Stimulated activated CD4-positive, alpha-beta T cell treated with anti-CD3 and anti-CD28 coated beads, Interleukin-1b, Interleukin-23, amount 100 ng/mL, for 24 hours (primary cell): Measurements from ENCODE around the gene ST3GAL4.
A peak's percentile ranks its signal among the peaks of the same experiment; 100 is the strongest.

Experiments
- DNase-seq, 4 experiments: peaks; one replicate each; pipeline ENCODE4 v3.0.0-alpha.2; 2020; ENCODE audit warnings: low read depth in 4 of 4, low spot score in 1 of 4

ST3GAL4 gene

GRCh38 chr11:126440792-126441514, 85.5 kb downstream of the ST3GAL4 start:
- DNase-seq, result peak; percentile 50 to 72 (median 54)

DNA sequence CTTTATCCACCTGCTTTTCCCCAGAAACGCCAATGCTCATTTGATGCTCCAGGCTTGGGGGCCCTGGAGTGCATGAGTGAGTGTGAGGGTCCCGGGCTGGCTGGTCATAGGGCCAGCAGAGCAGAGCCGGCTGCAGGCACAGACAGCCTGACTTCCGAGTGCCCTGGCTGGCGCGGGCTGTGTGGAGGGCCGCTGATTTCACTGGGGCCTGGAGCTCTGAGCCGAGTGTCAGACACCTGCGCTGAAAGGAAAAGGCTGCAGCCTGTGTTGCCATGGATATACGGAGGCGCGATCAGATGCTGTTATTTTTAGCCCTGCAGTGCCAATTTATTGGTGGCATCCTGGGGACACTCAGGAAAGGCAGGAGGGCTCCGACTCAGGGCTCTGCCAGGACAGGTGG, 87.6 kb downstream of the ST3GAL4 start:
- DNase-seq, result no peak

GRCh38 chr11:126444072-126444471, 88.6 kb downstream of the ST3GAL4 start:
- no peak for DNase-seq

DNA sequence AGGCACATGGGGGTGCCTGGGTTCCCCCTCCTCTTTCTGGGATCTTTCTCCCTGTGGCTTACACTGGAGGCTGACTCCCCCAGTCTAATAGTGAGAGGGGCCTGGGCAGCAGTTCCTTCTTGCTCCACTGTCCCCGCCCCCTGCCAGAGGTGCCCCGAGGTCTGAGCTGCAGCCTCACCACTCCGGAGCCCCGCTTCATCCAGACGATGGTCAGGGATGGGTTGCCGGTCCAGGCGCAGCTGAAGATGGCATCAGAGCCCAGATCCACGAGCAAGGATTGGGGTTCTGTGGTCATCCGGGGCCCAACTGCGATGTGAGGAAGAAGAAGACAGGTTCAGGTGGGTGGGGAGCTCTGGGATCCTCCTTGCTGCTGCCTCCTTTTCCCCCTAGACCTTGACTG, 91.1 kb downstream of the ST3GAL4 start:
- no peak for DNase-seq

- DNase-seq, result no peak
Observed at GRCh38 chr11:126450198-126450597, 94.7 kb downstream of the ST3GAL4 start.

DNA sequence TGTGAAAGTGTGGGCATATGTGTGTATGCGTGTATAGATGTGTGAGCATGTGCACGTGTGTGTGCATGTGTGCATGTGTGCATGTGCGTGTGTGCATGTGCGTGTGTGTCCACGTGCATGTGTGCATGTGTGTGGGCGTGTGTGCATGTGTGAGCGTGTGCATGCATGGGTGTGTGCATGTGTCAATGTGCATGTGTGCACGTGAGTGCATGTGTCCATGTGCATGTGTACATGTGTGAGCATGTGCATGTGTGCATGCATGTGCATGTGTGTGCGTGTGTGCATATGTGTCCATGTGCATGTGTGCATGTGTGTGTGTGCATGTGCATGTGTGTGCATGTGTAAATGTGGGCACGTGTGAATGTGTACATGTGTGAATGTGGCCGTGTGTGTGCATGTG, 95.3 kb downstream of the ST3GAL4 start:
- no peak for DNase-seq

- DNase-seq, result no peak
Observed at GRCh38 chr11:126451211-126451802, 95.8 kb downstream of the ST3GAL4 start.

GRCh38 chr11:126452241-126453101, 97.0 kb downstream of the ST3GAL4 start:
- no peak for DNase-seq

DNA sequence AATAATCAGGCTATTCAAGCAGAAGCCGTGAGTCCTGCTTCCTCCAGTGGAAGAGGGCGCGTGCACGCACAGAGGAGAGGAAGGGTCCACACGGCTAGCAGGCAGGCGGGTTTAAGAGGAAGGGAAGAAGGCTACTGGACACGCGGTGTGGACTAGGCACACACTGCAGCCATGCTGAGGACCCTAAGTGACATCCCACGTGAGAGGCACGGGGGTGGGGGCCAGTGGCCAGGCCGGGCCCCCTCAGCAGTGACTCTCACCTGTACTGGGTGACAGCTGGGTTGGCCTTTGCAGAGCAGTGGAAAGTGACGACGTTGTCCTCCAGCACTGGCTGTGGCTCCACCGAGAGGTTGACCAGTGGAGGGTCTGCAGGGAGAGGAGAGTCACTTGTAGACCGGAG, 100.6 kb downstream of the ST3GAL4 start:
- DNase-seq, result no peak

DNA sequence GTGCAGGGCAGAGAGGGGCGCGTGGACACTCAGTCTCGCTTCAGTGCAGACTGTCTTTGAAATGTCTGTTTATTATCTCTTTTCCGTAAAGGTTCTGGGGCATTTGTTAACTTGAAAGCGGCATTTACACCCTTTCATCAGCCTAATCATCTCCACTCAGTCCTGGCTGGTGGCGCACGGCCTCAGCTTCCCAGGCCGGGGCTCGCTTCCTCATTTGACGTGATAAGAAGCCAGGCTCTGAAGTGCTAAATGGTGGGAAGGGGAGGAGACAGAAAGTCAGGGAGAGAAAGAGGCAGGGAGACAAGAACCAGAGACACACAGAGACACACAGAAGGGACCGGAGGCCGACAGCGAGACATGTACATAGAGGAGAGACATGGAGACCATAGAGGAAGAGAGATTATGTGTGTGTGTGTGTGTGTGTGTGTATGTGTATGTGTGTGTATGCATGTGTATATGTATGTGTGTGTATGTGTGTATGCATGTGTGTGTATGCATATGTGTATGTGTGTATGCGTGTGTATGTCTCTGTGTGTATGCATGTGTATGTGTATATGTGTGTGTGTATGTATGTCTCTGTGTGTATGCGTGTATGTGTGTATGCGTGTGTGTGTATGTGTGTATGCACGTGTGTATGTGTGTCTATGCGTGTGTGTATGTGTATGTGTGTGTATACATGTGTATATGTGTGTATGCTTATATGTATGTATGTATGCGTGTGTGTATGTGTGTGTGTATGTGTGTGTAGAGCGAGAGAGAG, 101.5 kb downstream of the ST3GAL4 start:
- DNase-seq, result no peak

DNA sequence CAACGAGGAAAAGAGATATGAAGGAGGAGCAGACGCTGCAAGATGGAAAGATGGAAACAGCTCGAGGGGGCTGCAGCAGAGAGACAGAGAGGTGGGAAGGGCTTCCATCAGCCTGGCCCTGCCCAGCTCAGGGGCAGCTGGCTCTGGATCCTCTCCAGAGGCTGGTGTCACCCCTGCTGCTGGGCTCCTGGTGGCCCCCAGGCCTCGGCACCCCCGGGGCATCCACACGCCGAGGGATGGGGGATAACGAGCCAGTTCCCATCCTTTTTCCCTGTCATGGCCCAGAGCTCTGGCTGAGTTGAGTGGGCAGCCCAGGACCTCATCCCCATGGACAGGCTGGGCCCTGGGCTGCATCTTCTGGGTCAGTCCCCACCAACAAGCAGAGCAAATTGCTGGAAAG, 102.3 kb downstream of the ST3GAL4 start:
- no peak for DNase-seq

DNA sequence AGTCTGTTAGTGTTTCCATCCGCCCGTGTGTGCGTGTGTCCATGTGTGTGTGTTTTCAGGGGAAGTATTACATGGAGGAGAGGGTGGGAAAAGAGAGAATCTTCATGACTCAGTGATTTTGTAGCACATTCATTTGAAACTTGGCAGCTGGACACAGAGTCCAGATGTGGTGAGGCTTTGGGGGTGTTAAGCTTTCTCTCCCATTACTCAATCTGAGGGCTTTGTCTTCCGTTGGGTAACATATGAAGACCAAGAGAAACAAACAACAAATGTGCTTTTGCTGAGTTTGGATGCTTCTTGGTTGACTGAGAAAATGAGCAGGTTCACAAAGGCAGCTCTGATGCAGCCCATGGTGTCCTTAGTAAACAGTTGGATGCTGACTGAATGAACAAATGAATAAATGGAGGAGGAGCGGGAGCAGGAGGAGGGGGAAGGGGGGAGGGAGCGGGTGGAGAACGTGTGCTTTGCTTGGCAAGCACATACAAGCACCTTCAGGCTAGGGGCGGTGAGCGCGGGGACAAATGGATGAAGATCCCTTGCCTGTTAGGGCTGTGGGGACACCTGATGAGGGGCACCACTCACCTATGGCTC, 104.3 kb downstream of the ST3GAL4 start:
- DNase-seq, result no peak

GRCh38 chr11:126460417-126461095, 105.1 kb downstream of the ST3GAL4 start:
- DNase-seq, result no peak

- no peak for DNase-seq
Observed at GRCh38 chr11:126461096-126461440, 105.6 kb downstream of the ST3GAL4 start.

DNA sequence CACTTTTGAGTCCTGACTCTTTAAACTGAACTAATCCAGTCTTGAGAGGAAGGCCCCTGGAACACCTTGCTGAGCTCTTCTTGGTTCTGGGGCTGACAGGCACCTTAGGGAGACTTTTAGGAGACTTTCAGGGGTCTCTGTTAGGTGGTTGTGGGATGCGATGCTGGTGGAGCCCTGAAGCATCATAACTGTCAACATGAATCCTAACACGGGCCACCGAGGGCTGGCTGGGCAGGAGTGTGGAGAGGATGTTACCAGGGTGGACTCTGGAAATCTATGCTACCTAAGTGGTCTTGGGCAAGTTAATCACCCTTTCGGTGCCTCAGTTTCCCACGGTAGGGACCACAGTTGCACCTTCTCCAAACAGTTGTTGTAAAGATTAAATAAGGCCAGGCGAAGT, 106.5 kb downstream of the ST3GAL4 start:
- no peak for DNase-seq

- DNase-seq, result no peak
Observed at GRCh38 chr11:126462422-126462821, 106.9 kb downstream of the ST3GAL4 start.
